ENCODE results near the gene RFLNA. TPM values are rescaled to one million over a fixed set of nuclear protein-coding genes. Genes with fewer than 3 reads are reported as not detected.

RFLNA gene
- total and polyA plus RNA-seq, 2 of the 4 experiments (the other 2 are of a cell fraction) = not detected

GRCh38 chr12:124351422-124351821, 56.5 kb downstream of the RFLNA start:
- POLR2A ChIA-PET (ENCODE audit: unreplicated experiment) = no interaction called here
- no peak overlapping the region for H4K91ac ChIP-seq (ENCODE audit: insufficient read depth, low read depth, low read length)
- dilution Hi-C loops (cut with HindIII; ENCODE audit: low sequenced_read_pairs, unreplicated experiment) = no loop called here
- H2BK5ac ChIP-seq (ENCODE audit: low read depth, low read length, poor library complexity, severe bottlenecking) = no peak overlapping the region
- no peak overlapping the region for H2AFZ ChIP-seq (replicated peaks; ENCODE audit: low read length, poor library complexity)
- ATAC-seq (ENCODE audit: low read depth) (no peak), DNase-seq (no peak)
- CTCF ChIA-PET = no interaction called here
- in situ Hi-C loops (cut with MboI; ENCODE audit: low sequenced_read_pairs) = no loop called here
- H3K27ac ChIP-seq (ENCODE audit: insufficient read depth, low read length) = no peak overlapping the region
- 100% methylated on average over 2 of the region's 7 CpGs; no CpG with 5 or more reads in 1 of the 2 experiments for WGBS, 2 experiments (ENCODE audit: extremely low coverage in 2 of 2, insufficient read length in 1 of 2)
- no peaks in the 10 kb centered on the region for H3K27me3 ChIP-seq (ENCODE audit: control insufficient read depth, insufficient read depth, low read length)
- H3K18ac ChIP-seq (ENCODE audit: low read depth, low read length) = no peak overlapping the region
- no peaks in the 10 kb centered on the region for H3K4me1 ChIP-seq (ENCODE audit: control insufficient read depth, insufficient read depth, low read length)
- no peak overlapping the region for H3K23ac ChIP-seq (ENCODE audit: low read depth, low read length)
- BruUV-seq (replicated peaks) = no TSS peak
- no peak overlapping the region for H2BK120ac ChIP-seq (ENCODE audit: low read depth, low read length)
- H3K9me1 ChIP-seq (ENCODE audit: insufficient read depth, low read length) = no peaks in the 10 kb centered on the region
- no peak overlapping the region for H2AK5ac ChIP-seq (ENCODE audit: low read depth, low read length)
- peaks cover 20 to 61% of the 10 kb centered on the region in 2 experiments for H3K79me1 ChIP-seq (ENCODE audit: low read depth in 1 of 2, low read length in 2 of 2)
- no peak overlapping the region for H3K4me3 ChIP-seq (ENCODE audit: insufficient read depth, low read depth, low read length)
- H3K14ac ChIP-seq (replicated peaks; ENCODE audit: low read depth, low read length) = no peak overlapping the region
- H3K4ac ChIP-seq (ENCODE audit: low read depth, low read length) = no peak overlapping the region
- H4K20me1 ChIP-seq (ENCODE audit: insufficient read depth, low read length) = peaks cover 38% of the 10 kb centered on the region
- intact Hi-C loops (cut with micrococcal nuclease) = no loop called here
- TF ChIP-seq NFE2L2 (IDR thresholded peaks at IDR 0.05; ENCODE audit: low read depth, low read length) (no peak), RCOR1 (IDR thresholded peaks at IDR 0.05; ENCODE audit: insufficient replicate concordance, low read length) (no peak), CEBPB (IDR thresholded peaks at IDR 0.05; ENCODE audit: low read depth, low read length) (no peak), BHLHE40 (IDR thresholded peaks at IDR 0.05; ENCODE audit: low read depth, low read length) (no peak), MAZ (IDR thresholded peaks at IDR 0.05; ENCODE audit: borderline replicate concordance, low read depth, low read length) (no peak), FOS (IDR thresholded peaks at IDR 0.05; ENCODE audit: low read depth, low read length) (no peak)
- TF ChIP-seq, protein P1, sequence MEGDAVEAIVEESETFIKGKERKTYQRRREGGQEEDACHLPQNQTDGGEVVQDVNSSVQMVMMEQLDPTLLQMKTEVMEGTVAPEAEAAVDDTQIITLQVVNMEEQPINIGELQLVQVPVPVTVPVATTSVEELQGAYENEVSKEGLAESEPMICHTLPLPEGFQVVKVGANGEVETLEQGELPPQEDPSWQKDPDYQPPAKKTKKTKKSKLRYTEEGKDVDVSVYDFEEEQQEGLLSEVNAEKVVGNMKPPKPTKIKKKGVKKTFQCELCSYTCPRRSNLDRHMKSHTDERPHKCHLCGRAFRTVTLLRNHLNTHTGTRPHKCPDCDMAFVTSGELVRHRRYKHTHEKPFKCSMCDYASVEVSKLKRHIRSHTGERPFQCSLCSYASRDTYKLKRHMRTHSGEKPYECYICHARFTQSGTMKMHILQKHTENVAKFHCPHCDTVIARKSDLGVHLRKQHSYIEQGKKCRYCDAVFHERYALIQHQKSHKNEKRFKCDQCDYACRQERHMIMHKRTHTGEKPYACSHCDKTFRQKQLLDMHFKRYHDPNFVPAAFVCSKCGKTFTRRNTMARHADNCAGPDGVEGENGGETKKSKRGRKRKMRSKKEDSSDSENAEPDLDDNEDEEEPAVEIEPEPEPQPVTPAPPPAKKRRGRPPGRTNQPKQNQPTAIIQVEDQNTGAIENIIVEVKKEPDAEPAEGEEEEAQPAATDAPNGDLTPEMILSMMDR (conservative IDR thresholded peaks at IDR 0.05; ENCODE audit: low read depth, low read length) = no peak
- H4K5ac ChIP-seq (ENCODE audit: low read depth, low read length) = no peak overlapping the region
- no peak overlapping the region for H4K8ac ChIP-seq (ENCODE audit: low read depth in 2 of 2, low read length in 2 of 2)
- no peak overlapping the region for H2AK9ac ChIP-seq (replicated peaks; ENCODE audit: low read depth, low read length, poor library complexity)
- H2BK20ac ChIP-seq (ENCODE audit: low read depth, low read length) = no peak overlapping the region
- H2BK15ac ChIP-seq (ENCODE audit: low read depth, low read length) = no peak overlapping the region
- H3K4me2 ChIP-seq (ENCODE audit: low read depth, low read length) = no peak overlapping the region
- no peak overlapping the region for H3K9ac ChIP-seq (ENCODE audit: low read depth, low read length)
- H3K36me3 ChIP-seq (ENCODE audit: control insufficient read depth, insufficient read depth, low read length) = peaks cover 90% of the 10 kb centered on the region
- no peak overlapping the region for H3K56ac ChIP-seq (ENCODE audit: extremely low read depth, insufficient read depth, low read length)
- no peaks in the 10 kb centered on the region for H3K9me3 ChIP-seq (ENCODE audit: control insufficient read depth, insufficient read depth, low read length)

Measured in IMR-90 (cell line).